RWPE2 (cell line): Measurements from ENCODE around the gene ERBB4.

Experiments used
- ATAC-seq: fragments of 200-7000 bp; cut with Tn5 transposase; 3 replicates; pipeline ENCODE4 v1.9.1; 2021; ENCODE audit warnings: low read depth
- DNase-seq: peaks from one replicate; pipeline ENCODE4 v3.0.0-alpha.2; 2020; ENCODE audit warnings: low spot score
- H3K27ac ChIP-seq: fragments of 450-650 bp; 2 replicates; pipeline ENCODE4 v1.5.1; 2017; ENCODE audit warnings: mild to moderate bottlenecking; ENCODE audit not compliant: poor library complexity, severe bottlenecking
- H3K27me3 ChIP-seq: fragments of 250-450 bp; sonication (Bioruptor Pico); 2 replicates; pipeline ENCODE4 v1.5.1; 2021; ENCODE audit warnings: mild to moderate bottlenecking, moderate library complexity; ENCODE audit not compliant: insufficient read depth, poor library complexity, severe bottlenecking
- H3K36me3 ChIP-seq: fragments of 250-450 bp; sonication (Bioruptor Pico); 2 replicates; pipeline ENCODE4 v1.5.1; 2020; ENCODE audit warnings: low read depth, mild to moderate bottlenecking, moderate library complexity
- H3K4me1 ChIP-seq: fragments of 250-450 bp; sonication (Bioruptor Pico); 2 replicates; pipeline ENCODE4 v1.5.1; 2021; ENCODE audit warnings: mild to moderate bottlenecking, moderate library complexity; ENCODE audit not compliant: insufficient read depth, poor library complexity, severe bottlenecking
- H3K4me3 ChIP-seq: fragments of 250-450 bp; sonication (Bioruptor Pico); 2 replicates; pipeline ENCODE4 v1.5.1; 2021; ENCODE audit warnings: mild to moderate bottlenecking, moderate library complexity; ENCODE audit not compliant: severe bottlenecking
- H3K9me3 ChIP-seq: fragments of 250-450 bp; sonication (Bioruptor Pico); 2 replicates; pipeline ENCODE4 v1.5.1; 2021; ENCODE audit warnings: mild to moderate bottlenecking, moderate library complexity; ENCODE audit not compliant: severe bottlenecking
- TF ChIP-seq, protein P1 (sequence below): fragments of 450-650 bp; IDR thresholded peaks from one replicate; pipeline ENCODE4 v1.5.1; 2017; ENCODE audit warnings: mild to moderate bottlenecking, moderate library complexity; ENCODE audit not compliant: poor library complexity, severe bottlenecking

The ERBB4 gene

DNA sequence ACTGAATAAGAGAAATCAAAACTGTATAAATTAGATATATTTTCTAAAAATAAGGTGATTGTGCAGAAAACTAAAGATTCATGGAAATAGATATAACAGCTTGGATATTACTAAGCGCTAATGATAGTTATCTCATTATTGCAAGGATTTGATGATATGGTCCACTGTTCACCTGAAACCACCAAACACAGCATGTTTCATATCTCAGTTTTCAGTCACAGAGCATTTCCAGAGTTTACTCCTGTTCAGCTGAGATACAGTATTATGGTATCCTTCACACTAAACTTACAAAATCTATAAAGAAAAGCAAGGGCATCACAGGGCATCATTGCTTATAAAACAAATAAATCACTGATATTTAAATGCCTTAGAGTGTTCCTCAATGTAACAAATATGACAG is 591.6 kb downstream of the ERBB4 start:
- Histone ChIP-seq H3K4me1 (no peaks in the 10 kb centered on the region), H3K4me3 (no peak overlapping the region), H3K36me3 (no peaks in the 10 kb centered on the region), H3K27ac (no peak overlapping the region), H3K27me3 (no peaks in the 10 kb centered on the region), H3K9me3 (no peaks in the 10 kb centered on the region)
- no peak for DNase-seq
- TF ChIP-seq, protein P1, sequence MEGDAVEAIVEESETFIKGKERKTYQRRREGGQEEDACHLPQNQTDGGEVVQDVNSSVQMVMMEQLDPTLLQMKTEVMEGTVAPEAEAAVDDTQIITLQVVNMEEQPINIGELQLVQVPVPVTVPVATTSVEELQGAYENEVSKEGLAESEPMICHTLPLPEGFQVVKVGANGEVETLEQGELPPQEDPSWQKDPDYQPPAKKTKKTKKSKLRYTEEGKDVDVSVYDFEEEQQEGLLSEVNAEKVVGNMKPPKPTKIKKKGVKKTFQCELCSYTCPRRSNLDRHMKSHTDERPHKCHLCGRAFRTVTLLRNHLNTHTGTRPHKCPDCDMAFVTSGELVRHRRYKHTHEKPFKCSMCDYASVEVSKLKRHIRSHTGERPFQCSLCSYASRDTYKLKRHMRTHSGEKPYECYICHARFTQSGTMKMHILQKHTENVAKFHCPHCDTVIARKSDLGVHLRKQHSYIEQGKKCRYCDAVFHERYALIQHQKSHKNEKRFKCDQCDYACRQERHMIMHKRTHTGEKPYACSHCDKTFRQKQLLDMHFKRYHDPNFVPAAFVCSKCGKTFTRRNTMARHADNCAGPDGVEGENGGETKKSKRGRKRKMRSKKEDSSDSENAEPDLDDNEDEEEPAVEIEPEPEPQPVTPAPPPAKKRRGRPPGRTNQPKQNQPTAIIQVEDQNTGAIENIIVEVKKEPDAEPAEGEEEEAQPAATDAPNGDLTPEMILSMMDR, result no peak
- ATAC-seq, result no peak

DNA sequence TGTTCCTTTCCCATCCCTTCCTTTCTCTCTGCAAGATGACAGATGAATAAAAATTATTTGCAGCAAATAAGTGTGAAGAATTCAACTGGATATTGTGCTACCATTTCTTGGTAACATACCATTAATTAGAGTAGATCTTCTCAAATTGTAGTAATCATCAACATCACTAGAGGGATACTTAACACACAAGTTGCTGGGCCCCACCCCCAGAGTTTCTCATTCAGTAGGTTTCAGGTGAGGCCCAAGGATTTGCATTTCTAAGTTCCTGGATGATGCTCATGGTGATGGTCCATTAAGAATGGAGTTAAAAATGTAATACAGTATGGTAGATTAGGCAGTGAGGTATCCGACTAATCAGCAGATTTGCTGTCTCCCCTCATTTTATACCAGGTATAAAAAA is 594.0 kb downstream of the ERBB4 start:
- TF ChIP-seq, protein P1, result no peak
- H3K36me3 ChIP-seq, result no peaks in the 10 kb centered on the region
- no peak overlapping the region for H3K4me3 ChIP-seq
- H3K27ac ChIP-seq, result no peak overlapping the region
- no peaks in the 10 kb centered on the region for H3K9me3 ChIP-seq
- H3K4me1 ChIP-seq, result no peaks in the 10 kb centered on the region
- 0 out of 3 replicates have a peak, but pooled peaks have one; percentile 31 for ATAC-seq
- no peak for DNase-seq
- H3K27me3 ChIP-seq, result no peaks in the 10 kb centered on the region

DNA sequence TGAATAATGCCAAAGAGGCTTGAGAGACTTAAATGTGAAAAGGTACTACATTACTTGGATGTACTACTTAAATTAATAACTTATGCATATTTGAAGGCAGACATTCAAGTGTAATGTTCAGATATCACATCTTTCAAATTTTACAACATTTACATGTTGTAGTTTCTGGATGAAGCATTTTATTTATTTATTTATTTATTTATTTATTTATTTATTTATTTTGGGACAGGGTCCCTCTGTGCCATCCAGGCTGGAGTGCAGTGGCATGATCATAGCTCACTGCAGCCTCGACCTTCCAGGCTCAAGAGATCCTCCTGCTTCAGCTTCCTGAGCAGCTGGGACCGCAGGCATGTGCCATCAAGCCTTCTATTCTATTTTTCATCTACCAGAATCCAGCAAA is 596.4 kb downstream of the ERBB4 start:
- DNase-seq, result no peak
- TF ChIP-seq, protein P1, result no peak
- H3K27me3 ChIP-seq, result no peaks in the 10 kb centered on the region
- H3K4me1 ChIP-seq, result no peaks in the 10 kb centered on the region
- H3K27ac ChIP-seq, result no peak overlapping the region
- no peaks in the 10 kb centered on the region for H3K9me3 ChIP-seq
- H3K4me3 ChIP-seq, result no peak overlapping the region
- H3K36me3 ChIP-seq, result no peaks in the 10 kb centered on the region
- no peak for ATAC-seq

DNA sequence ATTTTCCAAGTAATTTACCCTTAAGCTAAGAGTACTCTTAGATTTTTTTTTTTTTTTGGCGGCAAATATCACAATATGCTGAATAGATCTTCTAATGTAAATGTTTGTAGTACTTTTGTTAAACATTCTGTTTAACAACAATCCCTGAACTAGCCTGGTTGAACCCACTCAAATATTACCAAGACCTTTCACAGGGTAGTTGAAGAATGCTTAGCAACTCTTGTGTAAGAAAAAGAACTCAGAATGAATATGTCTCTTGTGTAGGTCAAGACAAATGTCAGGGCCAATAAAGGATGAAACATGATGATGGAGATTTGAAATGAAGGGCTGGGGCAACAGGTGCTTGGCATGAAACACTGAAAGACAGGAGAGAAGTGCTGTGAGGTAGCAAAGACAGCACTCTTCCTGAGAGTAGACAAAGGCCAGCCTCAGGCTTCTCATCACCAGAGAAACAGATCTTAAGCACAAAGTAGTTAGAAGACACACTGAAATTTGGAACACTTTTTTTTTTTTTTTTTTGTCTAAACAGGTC is 597.3 kb downstream of the ERBB4 start:
- no peaks in the 10 kb centered on the region for H3K4me1 ChIP-seq
- TF ChIP-seq, protein P1, result no peak
- no peak for ATAC-seq
- H3K9me3 ChIP-seq, result no peaks in the 10 kb centered on the region
- no peak overlapping the region for H3K4me3 ChIP-seq
- H3K27ac ChIP-seq, result no peak overlapping the region
- no peak for DNase-seq
- no peaks in the 10 kb centered on the region for H3K27me3 ChIP-seq
- no peaks in the 10 kb centered on the region for H3K36me3 ChIP-seq

DNA sequence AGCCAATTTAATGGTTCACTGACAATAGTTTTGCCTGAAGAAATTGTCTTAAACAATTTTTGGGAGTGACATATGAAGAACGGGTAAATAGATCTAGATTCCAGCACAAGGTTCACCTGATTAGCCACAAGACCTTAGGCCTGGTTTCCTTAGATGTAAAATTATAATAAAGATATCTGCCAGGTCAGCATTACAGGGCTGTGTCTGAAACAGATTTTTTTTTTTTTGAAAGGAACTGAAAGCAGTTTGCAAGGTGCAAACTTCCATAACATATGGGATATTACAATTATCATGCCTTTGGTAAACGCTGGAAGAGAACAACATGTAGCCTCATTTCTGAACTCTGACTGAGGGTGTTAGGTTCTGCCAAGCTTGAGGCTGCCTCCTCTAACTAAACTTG is 599.4 kb downstream of the ERBB4 start:
- Histone ChIP-seq H3K9me3 (no peaks in the 10 kb centered on the region), H3K4me3 (no peak overlapping the region)
- TF ChIP-seq, protein P1, result no peak

More for the DNA sequence above, 599.4 kb downstream of the ERBB4 start:
- Histone ChIP-seq H3K4me1 (no peaks in the 10 kb centered on the region), H3K27me3 (no peaks in the 10 kb centered on the region), H3K36me3 (no peaks in the 10 kb centered on the region), H3K27ac (no peak overlapping the region)
- DNase-seq (no peak), ATAC-seq (no peak)
